Panc1 (cell line): ENCODE data around the gene UBL4A. TPM values are rescaled to one million over a fixed set of nuclear protein-coding genes. Genes with fewer than 3 reads are reported as not detected.

ENCODE experiments used
- ATAC-seq: fragments of 200-7000 bp; cut with Tn5 transposase; 2 replicates; pipeline ENCODE4 v1.9.1; 2020; ENCODE audit warnings: mild to moderate bottlenecking, moderate library complexity
- BruUV-seq: library from RNA; stranded (reverse); fragments of 400-500 nt; replicated peaks from 2 replicates; lab custom pipeline; 2021; lab: Mats Ljungman, UMichigan
- CTCF ChIA-PET: fragments of 300-600 bp; sonication (Branson Sonifier 250); formaldehyde crosslinking; loops from one replicate; lab custom pipeline; 2022; ENCODE audit warnings: antibody characterized with exemption; lab: Charles Lee
- POLR2A ChIA-PET: fragments of 300-600 bp; sonication (Branson Sonifier 250); formaldehyde crosslinking; loops from one replicate; lab custom pipeline; 2022; ENCODE audit warnings: antibody characterized with exemption; lab: Charles Lee
- DNase-seq: peaks from one replicate; pipeline ENCODE4 v3.0.0-alpha.2; 2010; ENCODE audit warnings: low read depth, low spot score
- H3K27ac ChIP-seq: 2 replicates; pipeline ENCODE4 v1.5.1; 2011; ENCODE audit warnings: mild to moderate bottlenecking, low read length, inconsistent platforms
- H3K27me3 ChIP-seq: fragments of 200-500 bp; sonication (Bioruptor generic); 2 replicates; pipeline ENCODE4 v1.6.0; 2014; ENCODE audit warnings: low read length, inconsistent platforms; ENCODE audit not compliant: control insufficient read depth, insufficient read depth
- H3K36me3 ChIP-seq: fragments of 200-500 bp; sonication (Bioruptor generic); 2 replicates; pipeline ENCODE4 v1.5.1; 2014; ENCODE audit warnings: inconsistent platforms, mild to moderate bottlenecking, low read length, moderate library complexity; ENCODE audit not compliant: control insufficient read depth, insufficient read depth
- H3K4me1 ChIP-seq: 2 replicates; pipeline ENCODE4 v1.5.1; 2011; ENCODE audit warnings: inconsistent platforms, mild to moderate bottlenecking, low read length, moderate library complexity; ENCODE audit not compliant: control insufficient read depth, insufficient read depth
- H3K4me3 ChIP-seq, 2 experiments: 2 replicates each; pipeline ENCODE4 v1.5.1; 2011 to 2012; ENCODE audit warnings: low read depth in 2 of 2, low read length in 2 of 2, mild to moderate bottlenecking in 2 of 2, inconsistent platforms in 1 of 2, moderate library complexity in 1 of 2
- H3K9me3 ChIP-seq: fragments of 200-500 bp; sonication (Bioruptor generic); 2 replicates; pipeline ENCODE4 v1.5.1; 2014; ENCODE audit warnings: low read depth, mild to moderate bottlenecking, inconsistent platforms, low read length, moderate library complexity; ENCODE audit not compliant: control insufficient read depth, insufficient read depth
- POLR2AphosphoS5 ChIP-seq: IDR thresholded peaks from 2 replicates; pipeline ENCODE4 v1.6.1; 2012; ENCODE audit warnings: mild to moderate bottlenecking, low read depth, low read length, moderate library complexity
- SIN3A ChIP-seq: IDR thresholded peaks from 2 replicates; pipeline ENCODE4 v1.6.1; 2012; ENCODE audit warnings: low read depth, mild to moderate bottlenecking, low read length, moderate library complexity, borderline replicate concordance; ENCODE audit not compliant: insufficient read depth
- TCF7L2 ChIP-seq: IDR thresholded peaks from 2 replicates; pipeline ENCODE4 v1.6.1; 2011; ENCODE audit warnings: mild to moderate bottlenecking, low read depth, low read length, inconsistent platforms
- in situ Hi-C: cut with HindIII; loops from 2 replicates; pipeline ENCODE4 v1.10.0; 2016; ENCODE audit warnings: low sequenced_read_pairs, low pct_unique_long_range_greater_than_20kb
- intact Hi-C: fragments of 100-400 bp; cut with micrococcal nuclease; formaldehyde crosslinking; loops from one replicate; pipeline ENCODE4 v1.10.0; 2022; ENCODE audit not compliant: unreplicated experiment
- total RNA-seq: library from RNA; stranded (reverse); gene quantifications from one replicate; pipeline ENCODE4 v1.2.1, GENCODE V29; 2021; ENCODE audit not compliant: unreplicated experiment
- TF ChIP-seq, protein P1 (sequence below), 2 experiments: IDR thresholded peaks; 2 replicates each; pipeline ENCODE4 v1.6.1; 2011 to 2012; ENCODE audit warnings: low read depth in 2 of 2, control low read depth in 1 of 2, low read length in 1 of 2, mild to moderate bottlenecking in 1 of 2, moderate library complexity in 1 of 2; ENCODE audit not compliant: insufficient read depth in 1 of 2
- TF ChIP-seq, protein P2 (sequence below): fragments of 450-650 bp; IDR thresholded peaks from 2 replicates; pipeline ENCODE4 v1.5.1; 2017; ENCODE audit warnings: mild to moderate bottlenecking

Gene UBL4A
- total RNA-seq, 1 experiment from 2014 or later: 65.4 TPM

DNA sequence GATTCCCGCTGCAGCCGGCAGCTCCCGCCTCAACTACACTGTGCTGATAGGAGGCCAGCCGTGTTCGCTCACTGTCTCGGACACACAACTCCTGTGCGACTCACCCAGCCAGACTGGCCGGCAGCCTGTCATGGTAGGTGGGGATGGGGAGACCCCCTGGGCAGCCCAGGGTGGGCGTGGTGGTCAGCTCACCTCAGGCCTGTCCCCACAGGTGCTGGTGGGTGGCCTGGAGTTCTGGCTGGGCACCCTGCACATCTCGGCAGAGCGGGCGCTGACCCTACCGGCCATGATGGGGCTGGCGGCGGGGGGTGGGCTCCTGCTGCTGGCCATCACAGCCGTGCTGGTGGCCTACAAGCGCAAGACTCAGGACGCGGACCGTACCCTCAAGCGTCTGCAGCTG lies 18.9 kb downstream of the UBL4A start:
- no peak for ATAC-seq

DNA sequence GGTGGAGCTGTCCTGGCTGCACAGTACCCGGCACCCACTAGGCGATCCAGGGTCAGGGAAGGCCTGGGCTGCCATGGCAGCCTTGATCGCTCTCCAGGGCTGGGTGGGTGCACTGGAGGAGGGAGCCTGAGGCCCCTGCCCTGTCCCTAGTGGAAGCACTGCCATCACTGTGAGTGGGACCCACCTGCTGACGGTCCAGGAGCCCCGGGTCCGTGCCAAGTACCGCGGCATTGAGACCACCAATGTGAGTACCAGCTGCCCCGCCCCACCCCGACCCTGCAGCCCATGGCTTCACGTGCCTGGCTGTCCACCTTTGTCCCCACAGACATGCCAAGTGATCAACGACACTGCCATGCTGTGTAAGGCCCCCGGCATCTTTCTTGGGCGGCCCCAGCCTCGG lies 19.5 kb downstream of the UBL4A start:
- POLR2A ChIA-PET: no interaction called here
- H3K27me3 ChIP-seq: no peaks in the 10 kb centered on the region
- H3K4me1 ChIP-seq: no peaks in the 10 kb centered on the region
- no peak for ATAC-seq
- intact Hi-C loops: no loop called here
- no peaks in the 10 kb centered on the region for H3K36me3 ChIP-seq
- in situ Hi-C loops: no loop called here
- BruUV-seq: no TSS peak
- DNase-seq: no peak
- TF ChIP-seq, protein P1, sequence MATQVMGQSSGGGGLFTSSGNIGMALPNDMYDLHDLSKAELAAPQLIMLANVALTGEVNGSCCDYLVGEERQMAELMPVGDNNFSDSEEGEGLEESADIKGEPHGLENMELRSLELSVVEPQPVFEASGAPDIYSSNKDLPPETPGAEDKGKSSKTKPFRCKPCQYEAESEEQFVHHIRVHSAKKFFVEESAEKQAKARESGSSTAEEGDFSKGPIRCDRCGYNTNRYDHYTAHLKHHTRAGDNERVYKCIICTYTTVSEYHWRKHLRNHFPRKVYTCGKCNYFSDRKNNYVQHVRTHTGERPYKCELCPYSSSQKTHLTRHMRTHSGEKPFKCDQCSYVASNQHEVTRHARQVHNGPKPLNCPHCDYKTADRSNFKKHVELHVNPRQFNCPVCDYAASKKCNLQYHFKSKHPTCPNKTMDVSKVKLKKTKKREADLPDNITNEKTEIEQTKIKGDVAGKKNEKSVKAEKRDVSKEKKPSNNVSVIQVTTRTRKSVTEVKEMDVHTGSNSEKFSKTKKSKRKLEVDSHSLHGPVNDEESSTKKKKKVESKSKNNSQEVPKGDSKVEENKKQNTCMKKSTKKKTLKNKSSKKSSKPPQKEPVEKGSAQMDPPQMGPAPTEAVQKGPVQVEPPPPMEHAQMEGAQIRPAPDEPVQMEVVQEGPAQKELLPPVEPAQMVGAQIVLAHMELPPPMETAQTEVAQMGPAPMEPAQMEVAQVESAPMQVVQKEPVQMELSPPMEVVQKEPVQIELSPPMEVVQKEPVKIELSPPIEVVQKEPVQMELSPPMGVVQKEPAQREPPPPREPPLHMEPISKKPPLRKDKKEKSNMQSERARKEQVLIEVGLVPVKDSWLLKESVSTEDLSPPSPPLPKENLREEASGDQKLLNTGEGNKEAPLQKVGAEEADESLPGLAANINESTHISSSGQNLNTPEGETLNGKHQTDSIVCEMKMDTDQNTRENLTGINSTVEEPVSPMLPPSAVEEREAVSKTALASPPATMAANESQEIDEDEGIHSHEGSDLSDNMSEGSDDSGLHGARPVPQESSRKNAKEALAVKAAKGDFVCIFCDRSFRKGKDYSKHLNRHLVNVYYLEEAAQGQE (IDR thresholded peaks at IDR 0.05; ENCODE audit: insufficient read depth in 1 of 2, low read depth in 2 of 2, low read length in 1 of 2): no peak
- TF ChIP-seq POLR2AphosphoS5: no peak
- TF ChIP-seq SIN3A: no peak
- TF ChIP-seq, protein P2, sequence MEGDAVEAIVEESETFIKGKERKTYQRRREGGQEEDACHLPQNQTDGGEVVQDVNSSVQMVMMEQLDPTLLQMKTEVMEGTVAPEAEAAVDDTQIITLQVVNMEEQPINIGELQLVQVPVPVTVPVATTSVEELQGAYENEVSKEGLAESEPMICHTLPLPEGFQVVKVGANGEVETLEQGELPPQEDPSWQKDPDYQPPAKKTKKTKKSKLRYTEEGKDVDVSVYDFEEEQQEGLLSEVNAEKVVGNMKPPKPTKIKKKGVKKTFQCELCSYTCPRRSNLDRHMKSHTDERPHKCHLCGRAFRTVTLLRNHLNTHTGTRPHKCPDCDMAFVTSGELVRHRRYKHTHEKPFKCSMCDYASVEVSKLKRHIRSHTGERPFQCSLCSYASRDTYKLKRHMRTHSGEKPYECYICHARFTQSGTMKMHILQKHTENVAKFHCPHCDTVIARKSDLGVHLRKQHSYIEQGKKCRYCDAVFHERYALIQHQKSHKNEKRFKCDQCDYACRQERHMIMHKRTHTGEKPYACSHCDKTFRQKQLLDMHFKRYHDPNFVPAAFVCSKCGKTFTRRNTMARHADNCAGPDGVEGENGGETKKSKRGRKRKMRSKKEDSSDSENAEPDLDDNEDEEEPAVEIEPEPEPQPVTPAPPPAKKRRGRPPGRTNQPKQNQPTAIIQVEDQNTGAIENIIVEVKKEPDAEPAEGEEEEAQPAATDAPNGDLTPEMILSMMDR: no peak
- no peak for TF ChIP-seq TCF7L2
- CTCF ChIA-PET: no interaction called here
- no peak overlapping the region for H3K4me3 ChIP-seq
- H3K27ac ChIP-seq: no peak overlapping the region
- no peaks in the 10 kb centered on the region for H3K9me3 ChIP-seq

More for the DNA sequence above, 18.9 kb downstream of the UBL4A start:
- in situ Hi-C loops: no loop called here
- TF ChIP-seq POLR2AphosphoS5: no peak
- TF ChIP-seq, protein P1 (IDR thresholded peaks at IDR 0.05; ENCODE audit: insufficient read depth in 1 of 2, low read depth in 2 of 2, low read length in 1 of 2): no peak
- no peak for TF ChIP-seq SIN3A
- TF ChIP-seq, protein P2: no peak
- no peak for TF ChIP-seq TCF7L2
- ChIA-PET CTCF (no interaction called here), POLR2A (no interaction called here)
- no peaks in the 10 kb centered on the region for H3K36me3 ChIP-seq
- H3K4me1 ChIP-seq: no peaks in the 10 kb centered on the region
- no peak overlapping the region for H3K27ac ChIP-seq
- no peaks in the 10 kb centered on the region for H3K27me3 ChIP-seq
- no TSS peak for BruUV-seq
- intact Hi-C loops: no loop called here
- no peak overlapping the region for H3K4me3 ChIP-seq
- no peak for DNase-seq
- no peaks in the 10 kb centered on the region for H3K9me3 ChIP-seq
